ENCODE results near the gene MUC2. TPM values are rescaled to one million over a fixed set of nuclear protein-coding genes. Genes with fewer than 3 reads are reported as not detected.

The MUC2 gene
- total RNA-seq, 1 donor from 2014 or later, result not detected

- DNase-seq (ENCODE audit: low spot score), result no peak
- H3K27me3 Mint-ChIP-seq (ENCODE audit: unreplicated experiment), result peaks cover 10% of the 10 kb centered on the region
- H3K36me3 Mint-ChIP-seq (ENCODE audit: low read depth, unreplicated experiment), result peaks cover 6% of the 10 kb centered on the region
- no peak for TF ChIP-seq CTCF (IDR thresholded peaks at IDR 0.05; ENCODE audit: unreplicated experiment)
- no peaks in the 10 kb centered on the region for H3K4me1 Mint-ChIP-seq (ENCODE audit: unreplicated experiment)
- no peak overlapping the region for H3K4me3 Mint-ChIP-seq (ENCODE audit: unreplicated experiment)
- no peaks in the 10 kb centered on the region for H3K9me3 Mint-ChIP-seq (ENCODE audit: unreplicated experiment)
- no peak overlapping the region for H3K27ac Mint-ChIP-seq (ENCODE audit: unreplicated experiment)
Observed at GRCh38 chr11:1087961-1088926, 13.6 kb downstream of the MUC2 start.

- peaks cover 6% of the 10 kb centered on the region for H3K36me3 Mint-ChIP-seq (ENCODE audit: low read depth, unreplicated experiment)
- H3K27me3 Mint-ChIP-seq (ENCODE audit: unreplicated experiment), result peaks cover 13% of the 10 kb centered on the region
- DNase-seq (ENCODE audit: low spot score), result no peak
- TF ChIP-seq CTCF (IDR thresholded peaks at IDR 0.05; ENCODE audit: unreplicated experiment), result no peak
- no peaks in the 10 kb centered on the region for H3K9me3 Mint-ChIP-seq (ENCODE audit: unreplicated experiment)
- no peaks in the 10 kb centered on the region for H3K4me1 Mint-ChIP-seq (ENCODE audit: unreplicated experiment)
- H3K27ac Mint-ChIP-seq (ENCODE audit: unreplicated experiment), result no peak overlapping the region
- no peak overlapping the region for H3K4me3 Mint-ChIP-seq (ENCODE audit: unreplicated experiment)
Observed at GRCh38 chr11:1088927-1089737, 14.5 kb downstream of the MUC2 start.

- no peak for TF ChIP-seq CTCF (IDR thresholded peaks at IDR 0.05; ENCODE audit: unreplicated experiment)
- no peak for DNase-seq (ENCODE audit: low spot score)
- no peaks in the 10 kb centered on the region for H3K9me3 Mint-ChIP-seq (ENCODE audit: unreplicated experiment)
- H3K4me3 Mint-ChIP-seq (ENCODE audit: unreplicated experiment), result no peak overlapping the region
- H3K4me1 Mint-ChIP-seq (ENCODE audit: unreplicated experiment), result no peaks in the 10 kb centered on the region
- no peak overlapping the region for H3K27ac Mint-ChIP-seq (ENCODE audit: unreplicated experiment)
- peaks cover 6% of the 10 kb centered on the region for H3K36me3 Mint-ChIP-seq (ENCODE audit: low read depth, unreplicated experiment)
- peaks cover 13% of the 10 kb centered on the region for H3K27me3 Mint-ChIP-seq (ENCODE audit: unreplicated experiment)
Observed at GRCh38 chr11:1089738-1090599, 15.3 kb downstream of the MUC2 start.

- no peak for TF ChIP-seq CTCF (IDR thresholded peaks at IDR 0.05; ENCODE audit: unreplicated experiment)
Observed at GRCh38 chr11:1090600-1091331, 16.1 kb downstream of the MUC2 start.

More at GRCh38 chr11:1090600-1091331, 16.1 kb downstream of the MUC2 start:
- DNase-seq (ENCODE audit: low spot score), result no peak
- H3K4me3 Mint-ChIP-seq (ENCODE audit: unreplicated experiment), result no peak overlapping the region
- peaks cover 6% of the 10 kb centered on the region for H3K36me3 Mint-ChIP-seq (ENCODE audit: low read depth, unreplicated experiment)
- peaks cover 16% of the 10 kb centered on the region for H3K27me3 Mint-ChIP-seq (ENCODE audit: unreplicated experiment)
- H3K9me3 Mint-ChIP-seq (ENCODE audit: unreplicated experiment), result no peaks in the 10 kb centered on the region
- no peak overlapping the region for H3K27ac Mint-ChIP-seq (ENCODE audit: unreplicated experiment)
- H3K4me1 Mint-ChIP-seq (ENCODE audit: unreplicated experiment), result no peaks in the 10 kb centered on the region
